HG03159 (cell line): ENCODE measurements around the gene LSP1.

Experiments
- ATAC-seq: cut with Tn5 transposase; IDR thresholded peaks from one replicate; pipeline ENCODE4 v1.9.1; 2021; ENCODE audit warnings: mild to moderate bottlenecking, moderate library complexity; ENCODE audit not compliant: unreplicated experiment

LSP1 gene

DNA sequence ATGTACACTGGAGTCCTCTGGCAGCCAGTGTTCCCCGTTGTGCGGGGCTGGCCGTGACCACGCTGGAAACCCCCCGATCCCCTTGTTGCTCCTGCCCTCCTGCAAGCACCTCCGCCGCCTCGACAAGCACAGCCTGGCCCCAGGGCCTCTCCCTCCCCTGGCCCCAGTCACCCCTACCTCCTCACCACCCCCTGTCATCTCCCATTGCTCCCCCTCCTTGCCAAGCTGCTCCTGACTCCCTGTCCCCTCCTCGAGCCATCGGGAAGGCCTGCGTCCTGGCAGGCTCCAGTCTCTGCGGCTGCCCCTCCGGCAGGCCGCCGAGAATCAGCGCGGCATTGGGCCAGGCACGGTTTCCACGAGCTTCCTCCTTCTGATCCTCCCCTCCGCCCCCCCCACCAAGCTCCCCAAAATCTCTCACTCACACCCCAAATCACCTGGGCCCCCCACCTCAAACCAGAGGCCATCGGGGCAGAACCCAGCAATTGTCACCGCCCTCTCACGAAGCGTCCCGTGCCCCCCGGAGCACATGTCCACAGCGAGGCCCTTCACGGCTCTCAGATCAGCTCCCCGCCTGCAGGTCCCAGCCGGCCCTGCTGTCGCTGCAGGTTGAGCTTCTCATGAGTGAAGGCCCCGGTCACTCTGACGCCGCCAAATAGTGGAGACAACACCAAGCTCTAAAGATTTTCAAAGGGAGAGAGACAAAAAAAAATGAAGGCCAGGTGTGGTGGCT is 5.7 kb upstream of the LSP1 start:
- ATAC-seq: no peak

DNA sequence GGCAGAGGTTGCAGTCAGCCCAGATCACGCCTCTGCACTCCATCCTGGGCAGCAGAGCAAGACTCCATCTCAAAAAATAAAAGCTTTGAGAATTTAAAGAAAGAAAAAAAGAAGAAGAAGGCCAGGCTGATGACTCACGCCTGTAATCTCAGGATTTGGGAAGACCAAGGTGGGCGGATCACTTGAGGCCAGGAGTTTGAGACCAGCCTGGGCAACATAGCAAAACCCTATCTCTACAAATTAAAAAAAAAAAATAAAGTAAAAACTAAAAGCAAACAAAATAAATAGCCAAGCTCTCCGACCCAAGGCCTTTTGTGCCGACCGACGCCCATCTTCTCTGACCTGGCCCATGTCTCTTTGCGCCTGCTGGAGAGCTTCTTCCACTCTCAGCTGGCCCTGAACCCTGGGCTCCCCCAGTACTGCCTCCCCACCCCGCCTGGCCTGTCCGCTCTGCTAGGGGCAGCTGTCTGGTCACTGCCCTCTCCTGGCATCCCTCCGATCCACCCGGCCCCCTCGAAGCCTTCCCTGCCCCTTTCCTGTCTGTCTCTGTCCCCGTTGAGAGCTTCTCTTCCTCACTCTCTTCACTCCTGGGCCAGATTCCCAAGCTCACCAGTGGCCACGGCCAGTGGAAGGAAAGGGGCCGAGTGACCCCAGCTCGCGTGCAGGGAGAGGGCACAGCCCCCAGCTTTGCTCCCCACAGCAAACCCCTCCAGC is 4.8 kb upstream of the LSP1 start:
- no peak for ATAC-seq

DNA sequence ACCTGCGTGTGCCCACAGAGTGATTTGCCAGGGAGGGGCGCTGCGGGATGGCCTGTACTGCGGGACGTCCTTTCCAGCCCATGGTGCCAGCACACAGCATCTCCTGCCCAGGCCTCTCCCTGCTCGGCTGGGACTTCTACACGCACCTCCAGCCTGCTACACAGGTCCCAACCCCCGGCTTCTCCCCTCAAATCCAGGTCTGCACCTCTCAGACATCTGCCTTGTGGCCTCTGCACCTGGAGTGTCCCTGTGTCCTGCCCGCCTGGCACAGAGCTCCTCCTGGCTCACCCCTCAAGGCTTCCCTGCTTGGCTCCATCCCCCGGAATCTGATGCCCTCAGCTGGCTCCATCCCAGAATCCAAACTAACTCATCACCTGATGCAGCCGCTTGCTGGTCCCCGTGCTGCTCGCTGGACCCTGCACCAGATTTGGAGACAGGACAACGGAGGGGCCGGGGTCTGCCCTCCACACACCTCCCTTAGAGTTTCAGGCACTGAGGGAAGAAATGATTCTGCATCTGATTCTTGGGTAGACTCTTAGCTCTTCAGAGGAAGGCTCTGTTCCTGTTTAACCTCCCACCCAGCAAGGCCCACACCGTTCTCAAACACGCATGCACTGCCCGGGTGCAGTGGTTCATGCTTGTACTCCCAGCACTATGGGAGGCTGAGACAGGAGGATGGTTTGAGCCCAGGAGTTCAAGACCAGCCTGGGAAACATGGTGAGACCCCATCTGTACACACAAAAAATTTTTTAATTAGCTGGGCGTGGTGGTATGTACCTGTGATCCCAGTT is 4.0 kb upstream of the LSP1 start:
- ATAC-seq: no peak

DNA sequence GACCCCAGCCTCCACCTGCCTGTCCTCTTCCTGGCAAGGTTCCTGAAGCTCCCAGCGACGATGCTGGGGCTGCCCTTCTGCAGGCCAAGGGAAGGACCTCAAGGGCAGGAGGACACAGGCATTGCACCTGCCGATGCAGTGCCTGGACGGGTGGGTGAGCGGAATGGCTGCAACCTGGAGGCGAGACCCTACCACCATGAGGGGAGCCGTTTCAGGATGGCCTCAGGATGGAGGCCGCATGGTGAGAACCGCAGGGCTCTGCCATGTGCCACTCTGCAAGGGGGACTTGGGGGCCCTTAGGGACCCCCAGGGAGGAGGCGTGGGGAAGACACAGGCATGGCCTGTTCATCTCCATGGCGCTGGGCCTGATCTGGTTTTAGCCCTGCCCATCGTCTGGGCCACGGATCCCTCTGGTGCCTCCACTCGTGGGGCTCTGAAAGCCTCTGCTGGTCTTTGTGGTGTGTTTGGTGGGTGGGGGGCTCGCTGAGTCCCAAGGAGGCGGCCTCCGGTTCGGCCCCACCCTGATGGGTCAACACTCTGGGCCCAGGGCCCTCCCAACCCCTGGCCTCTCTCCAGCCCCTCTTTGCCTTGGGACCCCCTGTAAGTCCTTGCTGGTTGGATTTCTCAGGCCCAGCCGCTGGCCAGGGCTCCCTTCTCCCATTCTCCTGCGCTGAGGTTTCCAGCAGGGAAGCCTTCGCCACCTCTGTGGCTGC is 1.3 kb upstream of the LSP1 start:
- no peak for ATAC-seq

DNA sequence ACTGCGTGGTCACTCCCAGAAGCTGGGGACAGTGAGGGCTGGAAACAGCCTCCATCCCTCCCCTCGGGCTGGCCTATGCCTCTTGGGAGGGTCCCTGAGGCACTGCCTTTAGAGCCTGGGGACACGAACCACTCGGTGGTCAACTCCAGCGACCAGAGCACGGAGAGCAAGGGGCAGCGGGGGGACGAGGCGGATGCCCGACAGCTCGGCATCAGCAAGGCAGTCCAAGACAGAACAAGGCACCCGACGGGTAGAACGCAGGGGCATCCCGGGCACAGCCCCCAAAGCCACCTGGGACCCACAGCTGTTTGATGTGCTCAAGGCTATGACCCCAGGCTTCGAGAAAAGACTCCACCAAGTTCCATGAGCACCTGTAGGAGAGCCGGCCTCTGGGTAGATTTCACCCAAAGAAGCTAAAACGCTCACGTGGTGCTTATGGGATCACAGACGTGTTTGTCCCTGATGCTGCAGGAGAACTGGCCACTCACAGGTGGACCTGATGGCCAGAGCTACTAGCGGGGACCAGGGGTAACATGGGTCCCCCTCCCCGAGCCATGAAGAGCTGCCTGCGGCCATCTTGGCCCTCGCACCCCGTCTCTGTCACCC is 510 bp upstream of the LSP1 start:
- ATAC-seq: no peak

DNA sequence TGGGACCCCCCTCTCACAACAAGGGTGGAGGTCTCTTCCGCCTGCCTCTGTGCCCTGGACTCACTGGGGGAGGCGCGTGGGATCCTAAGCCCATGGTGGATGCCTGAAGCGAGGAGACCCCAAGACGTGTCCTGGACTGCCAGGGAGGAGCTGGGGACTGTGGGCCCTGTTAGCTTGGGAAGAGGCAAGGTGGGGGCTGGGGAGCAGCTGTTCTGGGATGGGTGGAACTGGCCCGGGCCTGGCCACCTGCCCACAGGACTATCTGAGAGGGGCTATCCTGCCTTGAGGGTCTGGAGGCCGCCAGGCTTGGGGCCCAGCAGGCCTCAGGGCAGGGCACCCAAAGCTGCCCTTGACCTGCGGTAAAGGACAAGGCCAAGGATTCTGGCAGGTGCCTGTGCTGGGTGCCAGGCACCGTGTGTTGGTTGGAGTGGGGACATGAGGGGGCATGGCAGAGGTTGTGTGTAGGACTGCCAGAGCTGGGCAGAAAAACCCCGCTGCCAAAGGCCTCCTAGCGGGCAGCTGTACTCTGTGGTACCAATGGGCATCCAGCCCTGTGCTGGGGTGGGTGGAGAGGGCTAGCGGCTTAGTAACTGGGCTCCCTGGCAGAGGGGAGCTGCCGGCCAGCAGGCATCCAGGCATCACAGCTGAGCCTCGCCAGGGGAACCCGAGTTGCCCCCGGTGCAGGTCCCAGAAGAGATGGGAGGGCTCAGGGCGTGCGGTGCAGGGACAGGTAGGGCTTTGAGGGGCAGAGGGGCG is 670 bp downstream of the LSP1 start:
- ATAC-seq: no peak

DNA sequence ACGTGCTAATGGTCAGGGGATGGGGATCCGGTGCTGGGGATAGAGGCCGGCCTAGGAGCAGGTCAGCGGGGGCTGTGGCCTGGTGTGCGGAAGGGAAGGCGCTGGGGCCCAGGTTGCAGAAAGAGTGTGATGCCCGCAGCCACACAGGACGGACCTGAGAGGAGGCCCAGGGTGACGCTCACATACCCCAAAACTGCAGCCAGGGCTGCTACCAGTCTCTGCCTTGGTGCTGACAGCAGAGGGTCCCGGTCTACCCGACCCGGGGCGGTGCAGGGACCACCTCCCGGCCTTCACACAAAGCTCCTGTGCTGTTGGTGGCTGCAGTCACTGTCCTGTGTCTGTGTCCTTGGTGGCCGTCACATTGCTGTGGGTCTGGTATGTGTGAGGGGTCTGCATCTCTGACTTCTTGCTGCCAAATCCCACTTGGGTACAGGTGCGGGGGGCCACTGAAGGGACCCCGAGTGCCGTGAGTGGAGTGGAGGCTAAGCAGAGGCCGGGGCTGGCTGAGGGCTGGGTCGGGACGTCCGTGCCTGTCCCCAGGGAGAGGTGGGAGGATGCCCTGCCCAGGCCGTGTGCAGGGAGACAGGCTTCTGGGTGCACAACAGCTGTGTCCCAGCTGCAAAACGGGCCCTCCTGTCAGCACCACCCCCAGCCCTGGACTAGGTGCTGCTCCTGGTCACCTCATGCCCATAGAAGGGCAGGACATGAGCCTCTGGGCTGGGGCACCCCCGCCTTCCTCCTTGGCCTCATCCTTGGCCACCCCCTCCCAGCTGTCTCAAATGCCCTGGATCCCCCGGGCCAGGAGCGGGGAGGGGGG is 1.5 kb downstream of the LSP1 start:
- no peak for ATAC-seq

DNA sequence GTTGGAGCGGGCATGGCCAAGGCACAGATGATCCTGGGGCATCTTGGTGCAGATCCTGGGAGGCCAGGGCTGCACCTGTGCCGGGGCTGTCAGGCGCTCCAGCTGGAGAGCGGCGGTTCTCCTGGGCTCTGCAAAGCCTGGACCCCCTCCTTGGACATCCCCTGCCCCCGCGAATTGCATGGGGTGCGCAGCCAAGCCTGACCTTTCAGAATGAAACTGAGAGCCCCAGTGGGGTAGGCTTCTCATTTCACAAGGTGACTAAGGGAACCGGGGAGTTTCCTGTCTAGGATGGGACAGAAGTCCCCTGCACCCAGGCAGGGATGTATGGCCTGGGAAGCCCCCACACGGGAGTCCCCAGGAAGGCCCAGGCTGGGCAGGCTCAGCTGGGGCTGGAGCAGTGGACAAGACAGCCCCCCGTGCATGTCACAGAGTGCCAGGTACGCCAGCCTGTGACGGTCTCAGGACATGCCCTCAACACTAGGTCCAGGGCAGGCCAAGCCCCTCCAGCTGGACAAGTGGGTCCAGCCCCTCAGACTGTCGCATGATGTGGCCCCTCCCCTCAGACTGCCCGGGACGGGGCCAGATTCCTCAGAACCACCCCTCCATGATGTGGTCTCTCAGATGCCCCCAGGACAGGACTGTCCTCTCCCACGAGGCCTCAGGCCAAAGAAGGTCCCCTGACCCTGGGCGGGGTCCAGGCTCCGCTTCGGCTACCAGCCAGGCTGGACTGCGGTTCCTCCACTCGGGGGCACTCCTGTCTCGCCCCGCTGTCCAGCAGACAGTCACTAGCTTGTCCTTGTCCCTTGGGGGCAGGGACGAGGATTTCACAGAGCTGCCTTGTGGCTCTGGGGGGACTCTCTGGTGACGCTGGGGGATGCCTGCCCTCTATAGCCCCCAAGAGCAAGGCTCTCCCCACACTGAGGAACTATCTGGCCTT is 2.3 kb downstream of the LSP1 start:
- no peak for ATAC-seq

DNA sequence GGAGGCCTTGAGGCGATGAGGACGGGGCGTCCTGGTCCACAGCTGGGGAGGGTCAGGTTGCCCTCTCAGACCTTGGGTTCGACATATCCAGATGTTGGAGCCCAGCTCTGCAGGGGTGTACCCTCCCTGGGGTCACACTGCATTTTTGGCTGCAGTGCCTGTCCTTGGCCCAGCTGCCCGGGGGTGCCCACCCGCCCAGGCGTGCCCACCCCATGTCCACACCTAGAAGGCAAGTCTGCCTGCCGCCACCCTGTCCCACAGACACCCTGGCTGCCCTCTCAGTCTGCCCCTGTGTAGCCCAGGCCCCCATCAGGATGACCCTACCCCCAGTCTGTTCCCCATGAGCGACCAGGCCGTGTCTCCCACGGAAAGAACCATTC is 3.0 kb downstream of the LSP1 start:
- ATAC-seq: no peak

DNA sequence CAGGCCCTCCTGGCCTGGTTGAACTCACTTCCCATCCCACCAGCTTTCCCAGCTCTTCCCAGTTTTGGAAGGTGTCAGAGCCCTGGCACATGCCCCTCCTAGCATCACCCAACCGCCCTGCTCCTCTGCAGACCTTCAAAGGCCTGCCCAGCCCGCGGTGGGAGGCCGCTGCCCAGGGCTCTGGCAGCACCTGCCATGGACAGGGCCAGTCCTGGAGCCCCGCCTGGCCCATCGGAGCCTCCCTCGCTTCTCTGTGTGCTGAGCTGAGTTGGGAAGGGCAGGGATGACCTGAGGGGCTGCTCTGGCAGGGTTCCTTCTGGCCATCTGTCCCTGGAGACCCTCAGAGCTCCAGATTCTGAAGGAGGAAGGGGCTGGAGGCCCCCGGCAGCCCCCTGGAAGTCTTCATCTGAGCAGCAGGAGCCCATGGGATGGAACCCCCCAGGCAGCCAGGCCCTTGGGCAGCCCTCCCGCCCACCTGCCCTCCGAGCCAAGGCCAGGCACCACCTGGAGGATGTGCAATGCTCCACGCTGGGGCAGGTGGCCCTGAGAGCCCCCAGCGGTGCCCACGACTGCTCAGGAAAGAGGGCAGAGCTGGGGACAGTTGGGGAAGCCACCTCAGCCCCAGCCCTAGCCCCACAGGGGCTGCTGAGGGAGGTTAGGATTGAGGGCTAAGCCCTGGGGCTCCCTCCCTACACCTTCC is 3.6 kb downstream of the LSP1 start:
- ATAC-seq: no peak

DNA sequence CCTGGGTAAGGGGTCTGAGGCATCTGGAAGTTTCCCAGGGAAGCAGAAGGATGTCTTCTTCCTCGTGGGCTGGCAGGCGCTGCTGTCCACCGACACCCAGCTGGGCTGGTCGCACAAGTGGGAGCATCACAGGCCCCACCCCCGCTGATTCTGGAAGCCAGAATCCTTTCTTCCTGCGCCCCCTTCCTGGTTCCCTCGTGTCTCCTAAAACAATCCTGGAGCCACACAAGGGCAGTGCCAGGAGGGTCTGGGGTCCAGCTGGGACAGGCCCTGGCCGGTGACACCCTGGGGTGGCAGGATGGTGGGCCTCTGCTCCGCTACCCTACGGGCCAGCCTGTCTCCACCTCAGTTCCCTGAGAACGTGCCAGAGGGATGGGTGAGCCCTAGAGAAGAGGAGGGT is 4.2 kb downstream of the LSP1 start:
- no peak for ATAC-seq

DNA sequence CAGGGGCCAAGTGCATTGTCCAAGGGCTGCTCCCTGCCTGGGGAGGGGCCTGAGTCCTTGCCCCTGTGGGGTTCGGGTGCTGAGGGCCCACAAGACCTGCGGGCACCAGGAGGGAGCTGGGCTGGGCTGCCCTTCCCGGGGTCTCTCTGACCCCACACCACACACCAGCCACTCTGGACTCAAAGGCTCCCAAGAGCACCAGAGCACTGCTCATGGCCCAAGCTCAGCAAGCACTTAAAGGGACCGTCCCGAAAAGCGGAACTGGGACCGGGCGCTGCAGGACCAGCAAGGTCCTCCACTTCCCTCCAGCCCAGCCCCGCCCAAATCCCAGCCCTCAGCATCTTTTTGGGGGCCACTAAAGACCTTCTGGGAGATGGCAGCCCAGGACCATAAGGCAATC is 5.3 kb downstream of the LSP1 start:
- ATAC-seq: no peak

DNA sequence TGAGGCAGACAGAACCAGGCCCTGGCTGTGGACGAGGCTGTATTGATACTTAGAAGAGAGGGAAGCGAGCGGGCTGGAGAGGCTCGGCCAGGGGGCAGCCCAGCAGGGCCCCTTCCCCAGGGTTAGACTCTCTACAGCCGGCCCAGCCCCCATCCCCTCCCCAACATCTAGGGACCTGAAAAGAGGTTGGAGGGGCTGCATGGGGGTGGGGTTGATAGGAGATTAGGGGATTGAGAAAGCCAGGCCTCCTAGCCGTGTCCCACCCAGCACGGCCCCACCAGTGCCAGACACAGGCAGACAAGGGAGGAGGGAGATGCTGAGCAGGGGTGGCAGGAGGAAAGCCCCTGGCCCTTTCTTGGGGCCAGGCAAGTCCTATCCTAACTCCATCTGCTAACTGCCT is 5.7 kb downstream of the LSP1 start:
- no peak for ATAC-seq

DNA sequence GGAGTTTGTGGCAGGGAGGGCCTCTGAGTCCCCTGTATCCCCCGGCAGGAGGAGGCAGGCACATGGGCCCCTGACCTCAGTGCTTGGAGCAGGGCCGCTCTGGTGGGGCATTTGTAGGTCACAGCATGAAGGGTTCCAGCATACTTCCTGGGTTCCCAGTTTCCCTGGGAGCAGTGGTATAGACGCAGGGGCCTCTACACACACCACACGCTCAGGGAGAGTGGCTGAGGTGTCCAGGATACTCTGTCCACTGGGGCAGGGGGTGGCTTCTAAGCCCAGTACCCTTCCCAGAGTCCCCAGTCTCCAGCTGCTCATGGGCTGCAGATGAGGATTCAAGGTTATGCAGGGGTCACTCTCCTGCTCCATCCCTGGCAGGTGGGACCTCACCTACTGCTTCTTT is 6.1 kb downstream of the LSP1 start:
- ATAC-seq: no peak

DNA sequence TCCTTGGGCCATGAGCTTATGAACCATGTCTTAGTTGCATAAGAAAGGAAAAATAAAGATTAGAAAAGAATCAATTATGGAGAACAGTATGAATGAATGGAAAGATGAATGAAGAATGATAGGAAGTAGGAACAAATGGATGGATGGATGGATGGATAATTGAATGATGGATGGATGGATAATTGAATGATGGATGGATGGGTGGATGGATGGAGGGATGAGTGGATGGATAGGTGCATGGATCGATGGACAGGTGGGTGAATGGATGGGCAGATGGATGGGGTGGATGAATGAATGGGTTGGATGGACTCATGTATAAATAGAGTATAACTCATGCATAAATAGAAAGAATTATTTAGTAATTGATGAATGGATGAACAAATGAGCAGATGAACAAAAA is 7.2 kb downstream of the LSP1 start:
- no peak for ATAC-seq

DNA sequence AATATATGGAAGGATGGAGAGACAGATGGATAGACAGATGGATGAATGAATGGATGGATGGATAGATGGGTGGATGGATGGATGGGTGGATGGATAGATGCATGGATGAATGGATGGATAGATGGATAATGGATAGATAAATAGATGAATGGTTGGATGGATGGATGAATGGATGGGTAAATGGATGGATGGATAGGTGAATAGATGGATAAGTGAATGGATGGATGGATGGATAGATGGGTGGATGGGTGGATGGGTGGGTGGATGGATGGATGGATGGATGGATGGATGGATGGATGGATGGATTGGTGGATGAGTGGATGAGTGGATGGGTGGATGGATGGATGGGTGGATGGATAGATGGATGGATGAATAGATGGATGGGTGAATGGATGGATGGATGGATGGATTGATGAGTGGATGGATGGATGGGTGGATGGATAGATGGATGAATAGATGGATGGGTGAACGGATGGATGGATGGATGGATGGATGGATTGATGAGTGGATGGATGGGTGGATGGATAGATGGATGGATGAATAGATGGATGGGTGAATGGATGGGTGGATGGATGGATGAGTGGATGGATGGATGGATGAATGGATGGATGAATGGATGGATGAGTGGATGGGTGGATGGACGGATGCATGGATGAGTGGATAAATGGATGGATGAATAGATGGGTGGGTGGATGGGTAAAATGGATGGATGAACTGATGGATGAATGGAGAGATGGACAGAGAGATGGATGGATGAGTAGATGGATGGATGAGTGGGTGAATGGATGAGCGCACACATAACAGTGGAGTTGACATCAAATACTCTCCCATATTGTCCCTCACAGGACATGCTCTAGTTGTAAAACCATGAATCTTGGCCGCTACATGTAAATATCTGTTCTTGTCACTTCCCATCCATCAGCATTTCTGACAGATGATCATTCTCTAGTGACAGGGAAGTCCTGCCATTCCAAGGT is 8.8 kb downstream of the LSP1 start:
- no peak for ATAC-seq
